SU-DHL-6 (cell line): ENCODE measurements around the gene SMARCAD1.

Experiments used
- H2AFZ ChIP-seq: fragments of 200-600 bp; sonication (generic); 2 replicates; pipeline ENCODE4 v1.6.1; 2014; ENCODE audit warnings: low read depth, mild to moderate bottlenecking, moderate library complexity, mixed read lengths, antibody characterized with exemption, low read length; ENCODE audit not compliant: severe bottlenecking
- H3F3A ChIP-seq: fragments of 200-600 bp; shearing (Covaris generic); 2 replicates; pipeline ENCODE4 v1.6.0; 2016; ENCODE audit warnings: antibody characterized with exemption, mild to moderate bottlenecking; ENCODE audit not compliant: insufficient read depth
- H3K27ac ChIP-seq: fragments of 200-600 bp; sonication (generic); 2 replicates; pipeline ENCODE4 v1.5.1; 2016; ENCODE audit warnings: low read depth, mild to moderate bottlenecking, low read length, moderate library complexity, mixed read lengths
- H3K27me3 ChIP-seq: fragments of 200-600 bp; sonication (generic), shearing (Covaris generic); 2 replicates; pipeline ENCODE4 v1.6.0; 2014; ENCODE audit warnings: mild to moderate bottlenecking, low read length
- H3K36me3 ChIP-seq: fragments of 200-600 bp; sonication (generic); 2 replicates; pipeline ENCODE4 v1.6.1; 2014; ENCODE audit warnings: mild to moderate bottlenecking, low read length, mixed read lengths
- H3K4me2 ChIP-seq: fragments of 300-600, 200-600 bp; shearing (Covaris generic), sonication (generic); 2 replicates; pipeline ENCODE4 v1.6.0; 2014; ENCODE audit warnings: low read length, low read depth, mild to moderate bottlenecking; ENCODE audit not compliant: poor library complexity, severe bottlenecking
- H3K4me3 ChIP-seq: fragments of 200-600 bp; sonication (generic); 2 replicates; pipeline ENCODE4 v1.5.1; 2014; ENCODE audit warnings: antibody characterized with exemption, low read length, mild to moderate bottlenecking, mixed read lengths; ENCODE audit not compliant: insufficient read depth, poor library complexity, severe bottlenecking
- H3K79me2 ChIP-seq: fragments of 200-600 bp; sonication (generic); 2 replicates; pipeline ENCODE4 v1.6.1; 2014; ENCODE audit warnings: mild to moderate bottlenecking, low read length, moderate library complexity; ENCODE audit not compliant: insufficient read depth
- H3K9ac ChIP-seq: fragments of 200-600 bp; sonication (generic); 2 replicates; pipeline ENCODE4 v1.7.0; 2014; ENCODE audit warnings: mild to moderate bottlenecking, low read length
- H3K9me2 ChIP-seq: fragments of 200-600 bp; sonication (generic); replicated peaks from 2 replicates; pipeline ENCODE4 v1.6.1; 2014; ENCODE audit warnings: low read length; ENCODE audit not compliant: insufficient read depth
- H3K9me3 ChIP-seq: fragments of 200-600 bp; sonication (generic); 2 replicates; pipeline ENCODE4 v1.6.1; 2014; ENCODE audit warnings: low read length, mixed read lengths; ENCODE audit not compliant: insufficient read depth
- H4K20me1 ChIP-seq: fragments of 200-600 bp; sonication (generic); 2 replicates; pipeline ENCODE4 v1.6.1; 2014; ENCODE audit warnings: low read depth, mild to moderate bottlenecking, antibody characterized with exemption, low read length, moderate library complexity, mixed read lengths
- CTCF ChIP-seq: fragments of 200-600 bp; sonication (generic); IDR thresholded peaks from one replicate; pipeline ENCODE4 v1.5.1; 2017; ENCODE audit warnings: antibody characterized with exemption, mild to moderate bottlenecking, low read length, moderate library complexity; ENCODE audit not compliant: insufficient read depth, poor library complexity, severe bottlenecking
- EZH2phosphoT487 ChIP-seq: fragments of 200-600 bp; sonication (generic), shearing (Covaris generic); conservative IDR thresholded peaks from 2 replicates; pipeline ENCODE4 v1.6.1; 2018; ENCODE audit warnings: mild to moderate bottlenecking, antibody characterized with exemption, low read length, moderate library complexity, mixed read lengths

The SMARCAD1 gene

GRCh38 chr4:94339779-94340178 is 132.1 kb downstream of the SMARCAD1 start:
- H3K79me2 ChIP-seq: no peaks in the 10 kb centered on the region
- H3K9me2 ChIP-seq: no peaks in the 10 kb centered on the region
- no peaks in the 10 kb centered on the region for H3K9me3 ChIP-seq
- H3K27ac ChIP-seq: no peak overlapping the region
- no peaks in the 10 kb centered on the region for H4K20me1 ChIP-seq
- TF ChIP-seq EZH2phosphoT487 (no peak), CTCF (no peak)
- H3K36me3 ChIP-seq: no peaks in the 10 kb centered on the region
- H3K4me3 ChIP-seq: no peak overlapping the region
- H3K4me2 ChIP-seq: no peak overlapping the region
- no peaks in the 10 kb centered on the region for H3K27me3 ChIP-seq
- no peak overlapping the region for H3K9ac ChIP-seq
- H3F3A ChIP-seq: no peaks in the 10 kb centered on the region
- no peak overlapping the region for H2AFZ ChIP-seq
